ENCODE measurements around the gene MAN1A1.

GRCh38 chr6:119308048-119308570, 41.5 kb downstream of the MAN1A1 start:
- TF ChIP-seq CTCF (IDR thresholded peaks at IDR 0.05 in 4 of 5, conservative IDR thresholded peaks at IDR 0.05 in 1 of 5) (no peak), POLR2A (IDR thresholded peaks at IDR 0.05) (no peak)

Measured in gastrocnemius medialis (tissue), 4 donors.